Hepatocyte (in vitro differentiated cells): Measurements from ENCODE around the gene FGFBP1.

Experiments
- CTCF ChIP-seq: fragments of 200-600 bp; sonication (generic); IDR thresholded peaks from 2 replicates; pipeline ENCODE4 v1.5.1; 2016; ENCODE audit warnings: antibody characterized with exemption, mild to moderate bottlenecking; ENCODE audit not compliant: poor library complexity
- EZH2 ChIP-seq: fragments of 200-600 bp; sonication (generic); IDR thresholded peaks from 2 replicates; pipeline ENCODE4 v1.6.1; 2016; ENCODE audit warnings: antibody characterized with exemption, mild to moderate bottlenecking, borderline replicate concordance

- no peak for TF ChIP-seq CTCF
- no peak for TF ChIP-seq EZH2
Observed at GRCh38 chr4:15928883-15929282, 9.7 kb downstream of the FGFBP1 start.
